NCI-H2107 treated with DMSO at 0.1 percent for 48 hours (cell line): ENCODE data around the gene TOP3B.

Experiments
- DNase-seq: peaks from one replicate; lab custom pipeline; 2025; ENCODE audit not compliant: unreplicated experiment; lab: John Stamatoyannopoulos, UW

TOP3B gene

GRCh38 chr22:21980547-21980946, 2.0 kb downstream of the TOP3B start:
- DNase-seq = no peak

GRCh38 chr22:21978564-21979386, 3.8 kb downstream of the TOP3B start:
- no peak for DNase-seq

- no peak for DNase-seq
Measured at GRCh38 chr22:21977814-21978213, 4.8 kb downstream of the TOP3B start.

GRCh38 chr22:21975854-21976345, 6.7 kb downstream of the TOP3B start:
- DNase-seq = no peak

GRCh38 chr22:21975273-21975672, 7.3 kb downstream of the TOP3B start:
- DNase-seq = no peak

GRCh38 chr22:21974058-21974649, 8.4 kb downstream of the TOP3B start:
- DNase-seq = no peak

GRCh38 chr22:21972806-21973205, 9.8 kb downstream of the TOP3B start:
- DNase-seq = no peak

GRCh38 chr22:21972293-21972779, 10.3 kb downstream of the TOP3B start:
- no peak for DNase-seq

GRCh38 chr22:21971858-21972275, 10.7 kb downstream of the TOP3B start:
- DNase-seq = no peak

GRCh38 chr22:21970800-21971617, 11.6 kb downstream of the TOP3B start:
- no peak for DNase-seq

- no peak for DNase-seq
Measured at GRCh38 chr22:21970037-21970799, 12.4 kb downstream of the TOP3B start.

GRCh38 chr22:21968452-21969129, 14.0 kb downstream of the TOP3B start:
- no peak for DNase-seq

- DNase-seq = no peak
Measured at GRCh38 chr22:21967693-21968271, 14.8 kb downstream of the TOP3B start.

GRCh38 chr22:21966643-21967516, 15.7 kb downstream of the TOP3B start:
- no peak for DNase-seq

- DNase-seq = no peak
Measured at GRCh38 chr22:21965762-21966288, 16.8 kb downstream of the TOP3B start.

GRCh38 chr22:21964918-21965484, 17.6 kb downstream of the TOP3B start:
- DNase-seq = no peak

GRCh38 chr22:21964234-21964633, 18.4 kb downstream of the TOP3B start:
- no peak for DNase-seq

- no peak for DNase-seq
Measured at GRCh38 chr22:21963790-21964211, 18.8 kb downstream of the TOP3B start.
